GM19452 (cell line): ENCODE measurements around the gene KRT2.
"Not testable (repeated sequence)": the region's sequence is repeated elsewhere in the genome, so short reads cannot be mapped to it uniquely, and the experiment has no call there.

ENCODE experiments used
- ATAC-seq: cut with Tn5 transposase; IDR thresholded peaks from one replicate; pipeline ENCODE4 v1.9.1; 2021; ENCODE audit not compliant: unreplicated experiment

Gene KRT2

GRCh38 chr12:52685406-52685890 is 33.4 kb upstream of the KRT2 start:
- no peak for ATAC-seq

- ATAC-seq = no peak
These were observed 32.4 kb upstream of the KRT2 start for GRCh38 chr12:52684431-52684830.

GRCh38 chr12:52683575-52684300 is 31.7 kb upstream of the KRT2 start:
- ATAC-seq = no peak

GRCh38 chr12:52682938-52683574 is 31.0 kb upstream of the KRT2 start:
- ATAC-seq = no peak

- no peak for ATAC-seq
These were observed 30.3 kb upstream of the KRT2 start for GRCh38 chr12:52682381-52682660.

GRCh38 chr12:52681526-52682380 is 29.7 kb upstream of the KRT2 start:
- no peak for ATAC-seq

GRCh38 chr12:52680363-52680762 is 28.4 kb upstream of the KRT2 start, which contains the start of gene KRT1:
TSS of gene KRT1 (minus strand) at chr12:52680407. CDS start at chr12:52680348, 59 bp downstream.
- ATAC-seq = no peak

- no peak for ATAC-seq
These were observed 27.9 kb upstream of the KRT2 start for GRCh38 chr12:52679875-52680274.

GRCh38 chr12:52677671-52678070 is 25.7 kb upstream of the KRT2 start:
- no peak for ATAC-seq

GRCh38 chr12:52677126-52677525 is 25.1 kb upstream of the KRT2 start:
- no peak for ATAC-seq

- no peak for ATAC-seq
These were observed 24.2 kb upstream of the KRT2 start for GRCh38 chr12:52676163-52676562.

GRCh38 chr12:52675301-52675701 is 23.3 kb upstream of the KRT2 start:
- no peak for ATAC-seq

- ATAC-seq = no peak
These were observed 22.4 kb upstream of the KRT2 start for GRCh38 chr12:52674433-52674775.

- ATAC-seq = no peak
These were observed 21.9 kb upstream of the KRT2 start for GRCh38 chr12:52673713-52674432.

- ATAC-seq = no peak
These were observed 21.2 kb upstream of the KRT2 start for GRCh38 chr12:52673217-52673616.

GRCh38 chr12:52672321-52672933 is 20.4 kb upstream of the KRT2 start:
- no peak for ATAC-seq

GRCh38 chr12:52670961-52671360 is 18.9 kb upstream of the KRT2 start:
- ATAC-seq = no peak

- no peak for ATAC-seq
These were observed 18.5 kb upstream of the KRT2 start for GRCh38 chr12:52670506-52670905.

- ATAC-seq = not testable (repeated sequence)
These were observed 17.9 kb upstream of the KRT2 start for GRCh38 chr12:52669941-52670340.

GRCh38 chr12:52669426-52669825 is 17.4 kb upstream of the KRT2 start:
- ATAC-seq = no peak

GRCh38 chr12:52667931-52668330 is 15.9 kb upstream of the KRT2 start:
- no peak for ATAC-seq
